Colon (tissue), 2 donors: Measurements from ENCODE around the gene C8B.

Experiments used
- FAIRE-seq: peaks from 2 replicates; lab custom pipeline; 2012; peaks lifted over from hg19 to GRCh38; lab: Jason Lieb, UNC
- donor health status: control.
- donor health status: control.

The C8B gene

DNA sequence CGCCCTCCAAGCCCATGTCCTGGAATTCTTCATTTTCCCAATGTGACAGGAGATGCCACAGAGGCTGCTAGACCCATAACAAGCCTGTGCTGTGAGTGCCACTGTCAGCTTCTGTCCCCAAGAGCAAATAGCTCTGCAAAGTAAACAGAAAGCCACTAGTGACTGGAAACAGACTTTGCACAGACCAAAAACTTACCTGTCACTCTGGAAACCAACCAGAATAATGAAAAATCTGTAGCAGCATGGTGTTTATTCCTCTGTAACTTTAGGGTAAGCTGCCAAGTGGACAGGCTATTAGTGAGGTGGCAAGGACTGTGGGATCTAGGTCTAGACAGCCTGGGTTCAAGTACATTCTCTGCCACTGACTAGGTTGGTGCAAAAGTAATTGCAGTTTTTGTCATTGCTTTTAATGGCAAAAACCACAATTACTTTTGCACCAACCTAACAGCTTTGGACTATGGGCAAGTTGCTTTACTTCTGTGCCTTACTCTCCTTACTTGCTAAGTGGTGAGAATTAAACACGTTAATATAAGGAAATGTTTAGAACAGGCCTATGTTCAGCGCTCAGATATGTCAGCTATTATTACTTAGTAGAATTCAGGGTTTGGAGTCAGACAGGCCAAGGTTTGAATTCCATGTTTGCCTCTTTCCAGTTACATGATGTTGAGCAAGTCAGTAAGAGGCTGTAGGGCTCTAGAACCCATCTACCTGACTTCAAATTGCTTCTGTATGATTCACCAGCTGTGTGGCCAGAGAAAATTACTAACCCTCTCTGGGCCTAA is at the start of gene C8B:
C8B (minus strand) TSS at position 100 of the 782 bp plus-strand sequence; CDS start at position 33, 67 bp downstream.
- no peak for FAIRE-seq

DNA sequence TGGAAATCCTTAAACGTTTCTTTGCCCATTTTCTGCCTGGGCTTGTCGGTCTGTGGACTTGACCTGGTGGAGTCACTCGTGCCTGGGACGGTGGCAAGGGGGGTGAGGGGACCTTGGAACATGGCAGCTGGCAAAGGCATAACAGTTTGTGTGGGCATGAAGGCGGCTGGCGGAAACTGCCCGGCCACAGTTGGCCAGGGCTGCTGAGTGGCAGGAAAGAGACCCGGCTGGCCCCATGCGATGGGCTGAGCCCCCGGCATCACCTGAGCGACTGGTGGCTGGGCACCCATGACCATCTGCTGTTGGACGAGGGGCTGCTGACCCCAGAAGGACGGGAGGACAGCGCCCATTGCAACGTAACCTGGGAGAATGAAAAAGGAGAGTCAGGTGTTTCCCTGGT is 49.3 kb upstream of the C8B start:
- no peak for FAIRE-seq

DNA sequence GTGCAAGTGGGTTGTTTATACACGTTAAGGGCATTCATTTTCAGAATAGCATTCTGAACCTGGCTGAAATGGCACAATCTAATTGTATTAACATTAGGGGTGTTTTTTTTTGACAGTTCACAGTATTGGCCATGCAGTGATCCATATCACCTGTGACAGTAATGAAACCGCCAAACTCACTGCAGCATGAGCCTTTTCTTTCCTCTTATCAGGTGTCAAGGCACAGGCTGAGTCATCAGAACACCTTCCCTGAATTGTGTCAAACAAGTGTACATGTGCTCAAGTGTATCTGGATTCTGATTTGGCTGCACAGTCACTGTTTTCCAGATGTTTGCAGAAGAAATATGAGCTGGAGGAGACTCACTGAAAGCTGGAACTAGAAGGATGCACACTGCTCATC is 47.7 kb upstream of the C8B start:
- no peak for FAIRE-seq

DNA sequence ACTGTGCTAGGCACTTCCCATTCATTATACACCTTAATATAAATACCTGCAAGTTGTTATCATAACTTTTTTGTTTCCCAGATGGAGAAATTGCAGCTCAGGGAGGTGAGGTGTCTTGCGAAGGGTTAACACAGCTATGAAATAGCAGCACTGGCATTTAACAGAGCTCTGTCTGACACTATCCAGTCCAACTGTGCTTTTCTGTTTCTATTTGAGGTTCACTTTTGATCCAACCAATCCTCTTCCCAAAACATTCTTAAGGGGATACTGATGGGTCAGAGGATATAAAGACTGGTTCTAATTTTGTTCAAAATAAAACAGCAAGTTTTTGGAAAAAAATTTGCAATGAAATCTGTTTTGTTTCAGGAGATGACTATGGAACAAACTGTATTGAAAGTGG is 46.5 kb upstream of the C8B start:
- FAIRE-seq: no peak

DNA sequence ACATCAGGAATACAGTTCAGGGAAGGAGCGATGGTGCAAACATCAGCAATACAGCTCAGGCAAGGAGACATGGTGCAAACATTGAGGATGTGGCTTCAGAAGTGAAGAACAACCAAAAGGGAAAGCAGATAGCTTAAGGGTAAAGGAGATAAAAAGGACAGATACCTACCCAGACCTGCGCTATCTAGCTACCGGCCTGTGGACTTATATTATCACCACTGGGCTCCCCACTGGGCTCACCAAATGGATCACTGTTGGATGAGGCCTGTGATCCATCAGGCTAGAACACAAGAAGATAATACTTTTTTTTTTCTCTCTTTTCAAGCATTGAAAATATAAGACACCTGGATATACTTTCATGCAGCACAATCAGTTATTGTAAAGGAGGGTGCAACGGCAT is 44.7 kb upstream of the C8B start:
- FAIRE-seq: no peak

DNA sequence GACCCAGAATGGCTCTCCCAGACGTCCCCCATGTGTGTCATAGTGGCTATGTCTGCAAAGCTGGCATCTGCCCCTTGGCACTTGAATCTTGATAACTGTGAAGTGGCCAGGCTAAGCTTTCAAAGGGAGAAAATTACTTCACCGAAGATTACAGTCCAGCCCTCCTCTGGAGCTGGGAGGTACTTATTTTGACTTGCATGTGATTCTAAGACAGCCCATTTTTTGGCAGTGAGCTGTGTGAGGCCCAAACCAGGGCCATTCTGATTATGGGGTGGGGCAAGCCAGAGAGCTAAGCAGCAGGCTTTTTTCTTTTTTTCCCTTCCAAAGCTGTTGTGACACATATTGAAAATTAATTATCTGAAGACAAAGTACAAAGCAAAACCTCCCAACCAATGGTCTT is 42.1 kb upstream of the C8B start:
- no peak for FAIRE-seq

DNA sequence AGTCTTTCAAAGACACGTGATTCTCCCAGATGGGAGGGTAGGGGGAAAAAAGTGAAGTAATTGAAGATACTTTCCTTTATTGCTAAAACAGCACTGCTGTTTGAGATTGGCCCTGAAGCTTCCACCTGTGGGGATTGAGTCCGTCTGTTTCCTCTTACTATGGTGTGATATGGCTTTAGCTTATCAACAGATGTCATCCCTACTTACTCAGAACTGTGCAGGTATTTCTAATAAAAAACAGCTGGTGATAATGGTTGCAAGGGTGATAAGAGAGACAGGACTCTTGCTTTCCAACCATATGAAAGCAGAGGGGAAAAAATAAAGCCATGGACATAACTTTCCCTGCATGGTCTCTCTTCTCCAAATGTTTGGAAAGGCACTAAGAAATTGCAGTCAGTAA is 41.7 kb upstream of the C8B start:
- no peak for FAIRE-seq

DNA sequence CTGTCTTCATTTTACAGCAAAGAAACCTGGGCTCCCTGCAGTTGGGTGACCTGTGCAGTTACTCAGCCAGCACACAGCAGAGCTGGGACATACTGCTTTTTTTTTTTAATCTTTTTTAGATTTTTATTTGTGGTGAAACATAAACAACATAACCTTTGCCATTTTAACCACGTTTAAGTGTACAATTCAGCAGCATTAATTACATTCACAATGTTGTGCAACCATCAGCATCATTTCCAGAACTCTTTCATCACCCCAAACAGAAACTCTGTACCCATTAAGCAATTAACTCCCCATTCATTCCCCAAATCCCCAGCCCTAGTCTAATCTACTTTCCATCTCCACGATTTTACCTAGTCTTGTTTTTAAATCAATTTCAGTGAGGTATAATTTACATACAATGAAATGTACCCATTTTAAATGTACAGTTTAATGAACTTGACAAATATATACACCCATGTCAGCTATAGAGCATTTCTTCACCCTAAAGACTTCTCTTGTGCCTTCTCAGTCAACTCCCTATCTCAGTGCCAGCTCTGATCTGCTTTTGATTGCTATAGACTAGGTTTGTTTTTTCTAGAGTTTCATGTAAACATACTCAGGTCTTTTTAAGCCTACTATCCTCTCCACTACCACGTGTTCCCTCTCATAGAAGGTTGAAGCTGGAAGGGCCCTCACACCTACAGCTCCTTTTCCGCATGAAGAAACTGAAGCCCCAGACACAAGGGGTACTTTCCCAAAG is 37.8 kb upstream of the C8B start:
- FAIRE-seq: no peak

DNA sequence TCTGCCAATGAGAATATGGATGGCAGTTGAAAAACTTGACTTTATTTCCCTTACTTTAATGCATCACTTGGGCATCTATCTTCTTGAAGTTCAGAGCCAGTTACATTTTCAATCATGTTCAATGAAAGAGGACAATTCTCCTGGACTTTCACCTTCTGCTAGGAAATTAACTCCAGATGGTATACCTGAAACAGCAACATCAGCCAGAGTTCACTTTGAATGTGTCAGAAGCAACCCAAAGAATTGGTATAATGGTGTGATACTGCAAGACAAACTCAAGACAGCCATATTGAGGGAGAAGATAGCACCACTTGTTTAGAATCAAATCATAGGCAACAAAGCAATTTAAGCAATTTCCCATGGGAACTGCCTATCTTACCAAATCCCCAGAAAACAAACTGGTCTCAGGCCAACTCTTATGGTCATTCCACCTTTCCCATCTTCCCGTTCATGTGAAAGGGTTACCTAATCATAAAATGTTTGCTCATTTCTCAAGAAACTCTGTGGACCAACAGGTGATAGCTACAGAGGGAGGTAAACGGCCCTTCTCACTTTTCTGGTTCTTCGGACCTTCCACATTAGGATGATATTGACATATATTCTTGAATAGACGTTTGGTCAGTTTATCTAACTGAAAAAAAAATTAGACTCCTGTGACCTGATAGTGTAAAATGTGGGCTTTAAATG is 29.7 kb upstream of the C8B start:
- no peak for FAIRE-seq

DNA sequence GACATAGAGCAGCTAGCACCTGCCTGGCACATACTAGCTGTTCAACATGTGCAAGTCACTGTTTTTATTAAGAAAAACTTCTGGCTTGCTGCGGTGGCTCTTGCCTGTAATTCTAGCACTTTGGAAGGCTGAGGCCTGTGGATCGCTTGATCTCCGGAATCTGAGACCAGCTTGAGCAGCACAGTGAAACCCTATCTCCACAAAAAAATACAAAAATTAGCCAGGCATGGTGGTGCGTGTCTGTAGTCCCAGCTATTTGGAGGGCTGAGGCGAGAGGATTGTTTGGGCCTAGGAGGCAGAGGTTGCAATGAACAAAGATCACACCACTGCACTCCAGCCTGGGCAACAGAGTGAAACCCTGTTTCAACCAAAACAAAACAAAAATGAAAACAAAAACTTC is 27.7 kb upstream of the C8B start:
- no peak for FAIRE-seq

DNA sequence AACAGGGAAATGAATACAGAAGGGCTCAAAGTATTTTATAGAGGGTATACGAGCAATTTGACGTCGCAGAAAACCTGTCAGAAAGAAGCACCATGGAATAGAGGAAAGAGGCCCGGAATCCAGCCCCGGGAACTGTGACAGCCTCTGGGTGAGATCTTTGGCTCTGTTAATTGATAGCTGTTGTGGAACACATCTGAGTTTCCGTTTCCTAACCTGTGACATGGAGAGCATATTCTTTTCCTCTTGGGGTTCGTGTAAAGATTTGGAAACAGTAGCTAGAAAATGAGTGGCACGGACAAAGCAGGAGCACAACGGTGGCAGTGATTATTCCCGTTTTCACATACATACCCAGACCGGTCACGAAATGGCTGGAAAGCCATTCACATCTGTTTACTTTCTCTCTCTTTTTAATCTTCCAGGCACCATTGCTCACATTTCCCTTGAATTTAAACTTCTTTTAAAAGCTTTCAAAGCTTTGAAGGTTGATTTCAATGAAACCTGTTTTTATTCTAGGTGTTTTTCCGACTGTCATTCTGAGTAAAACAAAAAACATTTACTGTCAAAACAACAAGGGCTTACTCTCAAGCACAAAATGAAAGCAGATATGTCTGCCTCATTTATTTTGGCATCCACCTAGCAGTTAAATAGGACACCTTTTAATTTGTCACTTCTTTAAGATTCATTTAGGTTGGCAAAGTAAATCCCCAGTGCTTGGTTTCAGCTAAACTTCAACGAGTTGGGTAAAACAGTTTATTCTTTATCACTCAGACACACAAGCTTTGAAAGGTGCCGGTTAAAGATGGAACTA is 26.7 kb upstream of the C8B start:
- FAIRE-seq: no peak

DNA sequence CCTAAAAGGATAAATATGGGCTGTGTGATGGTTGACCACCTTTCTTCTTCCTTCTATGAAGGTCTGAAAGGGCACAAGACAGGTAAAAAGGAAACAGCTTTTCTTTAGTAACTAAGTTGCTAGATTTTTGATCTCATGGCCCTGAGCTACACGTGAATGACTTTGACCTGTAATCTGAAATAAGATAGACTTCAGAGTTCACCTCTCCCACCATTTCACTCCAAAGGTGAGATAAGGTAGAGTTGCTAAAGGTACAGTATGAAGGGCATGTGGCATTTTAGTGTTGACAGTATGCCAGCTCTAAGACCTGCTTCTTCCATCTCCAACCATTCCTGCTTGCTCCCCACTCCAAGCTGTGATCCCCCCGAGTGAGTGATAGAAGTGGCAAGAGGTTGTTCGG is 25.8 kb upstream of the C8B start:
- FAIRE-seq: no peak

DNA sequence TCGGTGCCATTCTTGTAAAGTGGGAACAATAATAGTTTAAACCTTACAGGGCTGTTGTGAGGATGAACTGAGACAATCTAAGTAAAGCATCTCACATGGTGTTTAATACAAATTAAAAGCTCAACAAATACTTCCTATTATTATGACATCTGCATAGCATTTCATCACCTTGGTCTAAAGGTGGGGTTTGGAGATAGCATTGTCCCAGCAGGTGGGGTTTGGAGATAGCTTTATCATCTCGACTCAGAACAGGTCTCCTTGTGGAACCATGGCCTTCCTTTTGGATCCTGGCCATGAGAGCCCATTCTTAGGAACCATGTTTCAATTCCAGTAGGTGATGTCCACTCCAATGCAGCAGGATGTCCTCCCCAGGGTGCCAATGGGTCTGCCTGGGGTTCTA is 20.6 kb upstream of the C8B start:
- no peak for FAIRE-seq

DNA sequence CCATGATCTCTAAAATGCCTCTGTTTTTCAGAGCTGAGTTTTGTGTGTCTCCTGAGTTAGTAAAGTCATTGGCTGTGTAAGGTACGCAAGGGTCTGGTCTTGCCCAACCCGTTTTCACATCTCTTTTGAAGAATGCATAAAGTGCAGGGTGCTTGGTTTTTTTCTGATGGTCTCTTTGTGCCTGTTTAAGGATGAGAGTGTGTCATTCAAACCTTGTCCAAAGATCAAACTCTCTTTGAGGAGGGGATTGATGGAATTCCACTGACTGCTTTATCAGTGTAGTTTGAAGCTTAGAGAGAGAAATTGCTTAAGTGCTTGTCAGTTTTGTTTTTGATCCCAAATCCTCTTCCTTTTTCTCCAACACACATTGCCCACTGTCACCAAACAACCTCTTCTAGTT is 20.0 kb upstream of the C8B start:
- FAIRE-seq: no peak

DNA sequence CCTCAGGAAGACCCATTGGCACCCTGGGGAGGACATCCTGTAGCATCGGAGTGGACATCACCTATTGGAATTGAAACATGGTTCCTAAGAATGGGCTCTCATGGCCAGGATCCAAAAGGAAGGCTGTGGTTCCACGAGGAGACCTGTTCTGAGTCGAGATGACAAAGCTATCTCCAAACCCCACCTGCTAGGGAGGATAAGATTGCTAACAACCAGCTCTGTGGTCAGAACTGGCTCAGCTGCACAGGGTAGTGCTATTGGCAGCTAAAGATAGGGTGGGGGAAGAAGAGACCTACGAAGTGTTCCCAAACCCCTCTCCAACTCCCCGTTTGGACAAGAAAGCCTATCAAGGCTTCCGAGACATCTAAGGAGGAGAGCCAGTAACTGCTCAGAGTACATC is 17.7 kb upstream of the C8B start:
- FAIRE-seq: no peak

DNA sequence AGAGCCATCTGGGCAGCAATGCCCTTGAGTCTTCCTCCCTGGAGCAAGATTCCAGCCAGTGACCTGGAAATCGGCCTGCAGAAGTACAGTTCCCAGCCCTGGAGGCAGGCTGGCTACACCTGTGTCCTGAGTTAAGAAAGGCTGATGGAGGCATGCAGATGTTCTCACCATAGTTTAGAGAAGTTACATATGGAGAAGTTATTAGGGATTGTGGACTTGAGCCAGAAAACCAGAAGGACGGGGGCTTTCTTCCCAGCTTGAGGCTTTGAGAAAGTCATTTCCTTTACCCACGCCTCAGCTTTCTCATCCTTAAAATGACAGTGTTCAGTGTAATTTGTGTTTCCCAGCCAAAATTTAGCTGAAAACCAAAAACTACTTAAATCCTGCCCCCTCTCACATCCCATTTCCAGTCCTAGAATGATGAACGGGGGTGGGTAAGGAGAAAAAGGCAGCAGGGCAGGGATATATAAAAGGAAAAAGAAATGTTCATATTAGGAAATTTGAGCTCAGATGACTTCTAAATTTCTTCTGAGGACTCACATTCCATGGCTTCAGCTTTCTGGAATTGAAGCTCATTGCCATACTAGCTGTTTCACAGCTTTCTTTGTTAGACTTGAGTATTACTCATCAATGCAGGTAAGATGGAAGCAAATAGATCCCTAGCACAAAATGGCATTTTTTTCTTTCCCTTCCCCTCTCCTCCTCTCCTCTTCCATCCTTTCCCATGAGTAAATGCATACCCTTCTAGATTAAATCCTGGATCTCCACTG is 14.4 kb upstream of the C8B start:
- no peak for FAIRE-seq

DNA sequence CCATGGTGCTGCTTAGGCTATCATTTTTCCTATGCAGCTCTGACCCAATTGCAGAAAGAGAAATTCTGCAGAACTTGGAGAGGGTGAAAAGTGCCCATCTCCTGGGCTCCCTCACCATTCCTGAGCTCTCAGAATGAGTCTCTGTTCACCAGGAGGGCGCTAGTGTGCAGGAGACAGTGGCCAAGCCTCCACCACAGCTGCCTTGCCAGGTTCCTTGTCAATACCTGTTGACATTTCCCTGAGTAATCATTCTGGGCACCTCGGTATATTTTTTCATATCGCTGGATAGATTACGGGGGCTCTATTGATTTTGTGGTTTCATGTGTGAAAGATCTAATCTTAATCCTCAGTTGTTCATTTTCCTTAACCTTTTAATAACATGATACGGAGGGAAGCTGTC is 13.0 kb upstream of the C8B start:
- FAIRE-seq: no peak

DNA sequence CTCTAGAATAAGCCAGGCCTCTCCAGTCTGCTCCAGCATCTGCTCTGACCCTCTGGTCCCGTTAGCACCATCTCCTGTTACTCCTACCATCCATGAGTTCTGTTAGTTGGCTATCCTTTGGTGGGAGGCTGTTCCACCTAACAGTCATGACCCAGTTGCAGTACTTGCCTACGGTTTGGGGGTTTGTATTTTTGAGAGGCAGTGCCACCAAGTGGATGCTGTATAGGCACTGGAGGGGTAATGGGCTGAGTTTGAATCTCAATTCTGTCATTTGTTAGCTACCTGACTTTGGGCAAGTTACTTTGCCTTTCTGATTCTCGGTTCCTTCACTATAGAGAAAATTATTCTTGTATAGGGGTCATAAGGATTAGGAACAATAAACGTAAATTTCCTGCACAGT is 12.1 kb upstream of the C8B start:
- no peak for FAIRE-seq

DNA sequence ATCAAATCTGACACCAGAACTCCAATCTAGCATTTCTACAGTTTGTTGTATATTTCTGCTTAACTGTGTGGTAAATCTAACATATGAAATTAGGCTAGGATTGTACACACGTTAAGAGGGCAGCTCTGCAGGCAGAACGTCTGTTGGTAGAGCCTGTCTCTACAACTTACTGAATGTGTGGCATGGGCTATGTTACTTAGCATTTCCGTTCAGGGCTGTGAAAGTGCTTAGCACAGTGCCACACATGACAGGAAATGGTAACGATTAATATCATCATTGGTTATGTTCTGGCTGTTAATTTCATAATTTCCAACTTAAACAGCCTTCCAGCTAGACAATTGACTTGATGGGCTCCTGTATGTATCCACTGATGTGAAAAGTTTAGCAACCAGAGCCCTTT is 9.6 kb upstream of the C8B start:
- no peak for FAIRE-seq

DNA sequence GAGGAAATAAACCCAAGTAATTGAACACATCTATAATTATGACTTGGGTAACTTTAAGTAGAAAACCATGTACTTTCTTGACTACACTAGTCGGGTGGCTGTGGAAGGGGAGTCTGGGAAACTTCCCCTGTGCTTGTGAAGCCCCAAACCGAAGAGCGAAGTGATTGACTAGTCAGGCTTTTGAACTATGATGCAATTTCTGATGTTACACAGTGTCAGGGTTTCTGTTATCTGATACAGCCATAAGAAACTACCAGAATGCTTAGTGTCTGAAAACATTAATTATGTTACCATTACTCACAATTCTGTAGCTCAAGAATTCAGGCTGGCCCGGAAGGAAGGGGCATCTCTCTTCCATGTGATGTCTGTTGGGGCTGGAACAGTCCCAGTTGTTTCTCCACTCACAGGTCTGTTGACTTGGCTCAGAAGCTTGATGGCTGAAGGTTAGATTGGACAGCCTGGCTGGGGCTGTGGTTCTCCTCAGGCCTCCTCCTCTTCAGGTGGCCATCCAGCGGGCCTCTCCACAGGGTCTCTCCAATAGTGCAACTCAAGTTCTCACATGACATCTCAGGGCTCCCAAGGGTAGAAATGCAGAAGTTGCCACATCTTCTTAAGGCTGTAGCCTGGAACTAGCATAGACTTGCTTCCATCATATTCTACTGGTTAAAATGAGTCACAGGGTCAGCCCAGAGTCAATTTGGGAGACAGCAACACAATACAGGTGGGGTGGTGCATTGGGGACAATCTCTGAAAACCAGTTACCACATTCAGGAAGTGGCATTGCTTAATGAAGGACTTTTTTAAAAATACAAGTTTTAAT is 8.3 kb upstream of the C8B start:
- no peak for FAIRE-seq

DNA sequence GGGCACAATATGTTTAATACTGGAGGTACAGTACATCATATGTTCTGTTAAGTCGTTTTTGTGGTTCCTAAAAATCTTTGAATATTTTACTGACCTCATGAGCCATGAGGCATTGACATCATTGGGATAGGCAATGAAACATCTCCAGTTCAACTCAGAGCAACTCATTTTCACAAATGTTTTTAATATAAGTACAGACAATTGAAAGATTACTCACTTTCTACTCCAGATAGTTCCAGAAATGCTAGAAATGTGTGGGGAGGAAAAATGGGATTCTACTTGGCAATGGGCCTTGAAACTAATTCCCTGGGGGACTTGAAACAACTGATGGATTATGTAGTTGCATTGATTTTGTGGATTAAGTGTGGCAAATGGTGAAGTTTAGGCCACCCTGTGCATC is 7.2 kb upstream of the C8B start:
- FAIRE-seq: no peak
